Uterus (tissue), 4 donors: ENCODE measurements around the gene MYO16. TPM values are rescaled to one million over a fixed set of nuclear protein-coding genes. Genes with fewer than 3 reads are reported as not detected.

Experiments used
- DNase-seq, 2 donors: peaks; one replicate each; pipeline ENCODE4 v3.0.0-alpha.2; 2019 to 2020
- H3K27ac ChIP-seq, 2 donors: fragments of 200-600 bp; sonication (generic); 1 replicate in 1 of 2; 2 replicates in 1 of 2; pipeline ENCODE4 v1.5.1; 2016 to 2018
- H3K27me3 ChIP-seq, 2 donors: fragments of 200-600 bp; sonication (generic); one replicate each; pipeline ENCODE4 v1.5.1; 2018 to 2019; ENCODE audit warnings: control low read depth in 1 of 2
- H3K36me3 ChIP-seq, 2 donors: fragments of 200-600 bp; sonication (generic); one replicate each; pipeline ENCODE4 v1.5.1; 2019; ENCODE audit warnings: control low read depth in 1 of 2
- H3K4me1 ChIP-seq, 2 donors: fragments of 200-600 bp; sonication (generic); one replicate each; pipeline ENCODE4 v1.5.1; 2018 to 2019; ENCODE audit warnings: control low read depth in 1 of 2
- H3K4me3 ChIP-seq, 2 donors: fragments of 200-600 bp; sonication (generic); 1 replicate in 1 of 2; 2 replicates in 1 of 2; pipeline ENCODE4 v1.5.1; 2018 to 2019; ENCODE audit warnings: mild to moderate bottlenecking in 1 of 2
- H3K9me3 ChIP-seq, 2 donors: fragments of 200-600 bp; sonication (generic); one replicate each; pipeline ENCODE4 v1.5.1; 2019; ENCODE audit warnings: control low read depth in 1 of 2
- CTCF ChIP-seq, 4 experiments: fragments of 200-600 bp in 2 of 4; fragments of 450-650 bp in 2 of 4; sonication (generic) in 2 of 4; IDR thresholded peaks; one replicate each; pipeline ENCODE4 v1.5.1; 2016 to 2019; ENCODE audit warnings: antibody characterized with exemption in 4 of 4, mild to moderate bottlenecking in 2 of 4, moderate library complexity in 1 of 4
- POLR2A ChIP-seq, 2 donors: fragments of 450-650 bp; IDR thresholded peaks; one replicate each; pipeline ENCODE4 v1.6.1; 2016; ENCODE audit warnings: antibody characterized with exemption in 2 of 2, mild to moderate bottlenecking in 1 of 2, moderate library complexity in 1 of 2
- intact Hi-C: fragments of 100-400 bp; cut with DNase I; formaldehyde crosslinking; loops from one replicate; pipeline ENCODE4 v1.15.1; 2023; ENCODE audit warnings: low total_unique reads
- total RNA-seq, 4 donors: library from RNA; depleted of rRNA in 3 of 4; stranded (reverse); fragments of >200 nt in 3 of 4; gene quantifications; one replicate each; pipeline versions ENCODE4 v1.1.0 to v1.2.4, GENCODE V29; 2014 to 2023
- donor health status: DM: yes; HTN: yes; CAD: no.

Gene MYO16
- total RNA-seq, 4 donors from 2014 or later = 0.35 to 0.88 TPM; not detected in 2

- no peaks in the 10 kb centered on the region for H3K9me3 ChIP-seq
- H3K36me3 ChIP-seq = no peaks in the 10 kb centered on the region
- H3K4me1 ChIP-seq = no peaks in the 10 kb centered on the region
- H3K27me3 ChIP-seq = no peaks in the 10 kb centered on the region
- TF ChIP-seq CTCF (IDR thresholded peaks at IDR 0.05) (no peak), POLR2A (IDR thresholded peaks at IDR 0.05) (no peak)
- H3K4me3 ChIP-seq = no peak overlapping the region
- DNase-seq = no peak
- no peak overlapping the region for H3K27ac ChIP-seq
- intact Hi-C loops = no loop called here
Measured at GRCh38 chr13:109253316-109253715, 623.9 kb downstream of the MYO16 start.

- Histone ChIP-seq H3K9me3 (no peaks in the 10 kb centered on the region), H3K36me3 (no peaks in the 10 kb centered on the region), H3K27me3 (no peaks in the 10 kb centered on the region), H3K4me1 (no peaks in the 10 kb centered on the region), H3K27ac (no peak overlapping the region), H3K4me3 (no peak overlapping the region)
- DNase-seq = no peak
- intact Hi-C loops = no loop called here
- TF ChIP-seq POLR2A (IDR thresholded peaks at IDR 0.05) (no peak), CTCF (IDR thresholded peaks at IDR 0.05) (no peak)
Measured at GRCh38 chr13:109254274-109254673, 624.9 kb downstream of the MYO16 start.

GRCh38 chr13:109255141-109255856 lies 625.9 kb downstream of the MYO16 start:
- H3K9me3 ChIP-seq = no peaks in the 10 kb centered on the region
- no peak overlapping the region for H3K4me3 ChIP-seq
- H3K27ac ChIP-seq = no peak overlapping the region
- H3K4me1 ChIP-seq = no peaks in the 10 kb centered on the region
- no peaks in the 10 kb centered on the region for H3K27me3 ChIP-seq
- DNase-seq = no peak
- TF ChIP-seq POLR2A (IDR thresholded peaks at IDR 0.05) (no peak), CTCF (IDR thresholded peaks at IDR 0.05) (no peak)
- intact Hi-C loops = no loop called here
- H3K36me3 ChIP-seq = no peaks in the 10 kb centered on the region

- no peaks in the 10 kb centered on the region for H3K9me3 ChIP-seq
- TF ChIP-seq POLR2A (IDR thresholded peaks at IDR 0.05) (no peak), CTCF (IDR thresholded peaks at IDR 0.05) (no peak)
- intact Hi-C loops = no loop called here
Measured at GRCh38 chr13:109256866-109257760, 627.7 kb downstream of the MYO16 start.

More at GRCh38 chr13:109256866-109257760, 627.7 kb downstream of the MYO16 start:
- DNase-seq = no peak
- H3K4me3 ChIP-seq = no peak overlapping the region
- H3K27ac ChIP-seq = no peak overlapping the region
- H3K27me3 ChIP-seq = no peaks in the 10 kb centered on the region
- H3K36me3 ChIP-seq = no peaks in the 10 kb centered on the region
- no peaks in the 10 kb centered on the region for H3K4me1 ChIP-seq
